ENCODE results near the gene KCND3.

KCND3 gene

DNA sequence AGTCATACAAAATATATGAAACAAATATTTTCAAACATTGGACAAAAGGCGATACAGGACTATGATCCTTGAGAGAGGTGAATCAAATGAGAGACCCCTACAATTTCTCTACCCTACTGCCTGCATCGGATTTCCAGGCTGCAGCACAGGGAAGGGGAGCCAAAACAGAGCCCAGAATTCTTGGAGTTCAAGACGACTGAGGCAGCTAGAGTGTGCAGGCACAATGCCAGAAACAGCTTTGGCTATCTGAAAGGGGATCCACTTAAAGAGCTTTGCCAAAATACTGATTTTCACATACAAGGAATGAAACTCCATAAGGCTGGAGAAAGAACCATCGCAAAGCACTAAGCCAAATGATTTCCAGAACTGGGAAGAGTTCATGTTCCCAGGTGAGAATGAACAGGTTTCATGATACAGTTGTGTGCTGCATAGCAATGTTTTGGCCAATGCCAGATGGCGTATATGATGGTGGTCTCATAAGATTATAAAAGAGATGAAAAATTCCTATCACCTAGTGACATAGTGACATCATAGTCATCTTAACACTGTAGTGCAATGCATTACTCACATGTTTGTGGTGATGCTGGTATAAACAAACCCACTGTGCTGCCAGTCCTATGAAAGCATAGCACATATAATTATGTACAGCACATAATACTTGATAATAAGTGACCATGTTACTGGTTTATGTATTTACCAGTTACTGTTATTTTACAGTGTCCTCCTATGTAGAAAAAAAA lies 77.5 kb downstream of the KCND3 start:
- no peak for DNase-seq (ENCODE audit: low spot score)

DNA sequence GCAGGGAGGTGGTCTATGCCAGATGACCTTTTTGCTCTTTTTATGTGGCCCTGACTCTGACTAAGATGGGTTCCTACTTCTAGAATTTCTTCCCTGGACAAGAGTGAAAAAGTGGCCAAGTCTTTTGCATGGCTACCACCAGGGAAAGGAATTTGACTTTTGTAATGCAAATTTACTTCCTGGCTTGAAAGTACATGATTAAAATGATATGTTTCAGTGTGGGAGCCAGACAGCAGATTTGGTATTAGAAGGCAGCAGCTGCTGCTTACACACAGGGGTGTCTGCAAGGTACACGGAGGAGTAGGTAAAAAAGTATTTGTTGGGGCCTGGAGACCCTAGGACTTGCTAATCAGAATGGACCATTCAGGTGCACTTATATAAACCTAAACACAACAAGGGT lies 78.4 kb downstream of the KCND3 start:
- no peak for DNase-seq (ENCODE audit: low spot score)

DNA sequence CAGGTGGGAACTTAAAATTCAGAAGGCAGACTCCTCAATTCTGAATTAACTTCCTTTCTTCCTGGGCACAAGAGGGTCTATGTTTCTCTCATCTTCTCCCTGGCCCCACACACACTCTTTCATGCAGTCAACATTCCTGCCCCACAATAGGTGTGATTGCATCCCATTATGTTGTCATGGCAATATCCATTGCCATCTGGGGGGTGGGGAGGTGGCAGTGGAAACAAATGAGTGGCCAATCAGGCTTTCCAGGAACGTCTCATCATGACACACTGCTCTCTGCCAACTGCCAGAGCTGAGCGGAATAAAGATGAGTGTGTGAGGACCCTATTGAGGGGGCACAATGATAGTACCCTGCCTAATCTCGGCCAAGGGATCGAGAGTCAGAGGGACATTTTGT lies 80.4 kb downstream of the KCND3 start:
- no peak for DNase-seq (ENCODE audit: low spot score)

DNA sequence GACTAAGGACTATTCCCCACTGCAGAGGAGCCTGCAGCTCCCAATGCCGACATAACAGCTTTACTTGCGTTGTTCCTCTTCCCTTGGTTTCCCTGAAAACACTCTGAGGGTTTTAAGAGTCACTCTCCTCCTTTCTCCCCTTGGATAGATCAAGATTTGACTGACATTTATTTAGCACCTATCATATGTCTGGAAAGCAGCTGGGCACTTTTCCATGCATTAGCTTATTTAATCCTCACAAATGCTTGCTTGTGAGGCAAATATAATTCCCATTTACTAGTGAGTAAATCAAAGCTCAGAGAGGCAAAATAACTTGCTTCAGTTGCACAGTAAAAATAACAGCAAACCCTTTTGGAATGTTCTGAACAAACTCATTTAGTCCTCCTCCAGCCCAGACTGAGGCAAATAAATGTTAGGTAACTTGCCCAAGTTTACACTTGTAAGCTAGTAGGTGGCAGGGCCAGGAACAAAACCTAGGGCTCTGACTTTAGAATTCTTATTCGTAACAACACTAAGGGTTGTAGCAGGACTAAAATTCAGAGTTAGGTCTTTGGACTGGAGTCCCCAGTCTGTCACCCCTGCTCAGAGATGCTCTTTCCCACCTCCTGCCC lies 81.4 kb downstream of the KCND3 start:
- DNase-seq (ENCODE audit: low spot score), result no peak

DNA sequence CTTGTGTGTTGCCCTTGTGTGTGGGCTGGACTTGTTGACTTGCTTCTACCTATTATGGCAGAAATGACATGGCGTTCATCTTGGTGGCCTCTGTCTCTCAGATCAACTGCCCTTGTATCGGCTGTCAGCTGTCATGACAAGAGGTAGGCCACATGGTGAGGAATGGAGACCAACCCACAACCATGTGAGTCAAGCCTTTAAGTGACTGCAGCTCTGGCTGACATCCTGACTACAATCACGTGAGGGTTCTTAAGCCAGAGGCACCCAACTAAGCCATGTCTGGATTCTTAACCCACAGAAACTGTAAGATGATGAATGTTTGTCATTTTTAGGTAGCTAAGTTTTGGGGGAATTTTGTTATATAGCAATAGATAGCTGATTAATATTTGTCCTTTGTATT lies 82.1 kb downstream of the KCND3 start:
- DNase-seq (ENCODE audit: low spot score), result no peak

DNA sequence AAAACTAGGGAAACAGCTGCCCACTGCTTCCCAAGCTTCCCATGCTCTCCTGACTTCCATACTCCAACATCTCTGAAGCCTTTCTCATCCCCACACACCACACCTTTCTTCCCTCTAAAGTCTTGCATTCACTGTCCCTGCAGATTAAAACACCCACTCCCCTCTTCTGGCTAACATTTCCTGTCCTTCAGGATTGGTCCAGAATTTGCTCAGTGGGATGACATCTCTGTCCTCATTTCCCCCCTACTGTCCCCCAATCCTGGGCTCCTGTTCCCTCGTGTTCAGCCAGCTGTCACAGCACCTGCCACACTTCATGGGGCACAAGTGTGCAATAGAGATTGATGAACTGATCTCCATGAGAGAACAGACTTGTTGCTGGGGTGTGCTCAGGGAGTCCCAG lies 82.7 kb downstream of the KCND3 start:
- DNase-seq (ENCODE audit: low spot score), result no peak

DNA sequence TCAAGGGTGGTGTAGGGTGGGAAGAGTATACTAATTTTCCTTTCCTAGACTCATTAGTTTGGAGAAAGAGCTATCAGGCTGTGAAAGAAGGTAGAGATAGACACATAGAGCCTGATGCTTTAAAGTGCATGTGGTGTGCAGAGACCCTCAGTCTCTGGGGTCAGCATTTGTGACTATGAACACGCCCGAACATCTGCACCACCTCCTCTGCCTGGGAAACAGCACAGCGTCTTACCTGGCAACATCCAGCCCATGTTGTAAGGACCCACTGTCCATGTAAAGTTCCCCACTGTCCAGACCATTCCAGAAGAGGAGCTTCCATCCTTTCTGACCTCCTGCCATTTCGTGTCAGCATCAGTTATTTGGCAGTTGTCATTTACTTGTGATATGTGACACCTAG lies 83.4 kb downstream of the KCND3 start:
- DNase-seq (ENCODE audit: low spot score), result no peak

DNA sequence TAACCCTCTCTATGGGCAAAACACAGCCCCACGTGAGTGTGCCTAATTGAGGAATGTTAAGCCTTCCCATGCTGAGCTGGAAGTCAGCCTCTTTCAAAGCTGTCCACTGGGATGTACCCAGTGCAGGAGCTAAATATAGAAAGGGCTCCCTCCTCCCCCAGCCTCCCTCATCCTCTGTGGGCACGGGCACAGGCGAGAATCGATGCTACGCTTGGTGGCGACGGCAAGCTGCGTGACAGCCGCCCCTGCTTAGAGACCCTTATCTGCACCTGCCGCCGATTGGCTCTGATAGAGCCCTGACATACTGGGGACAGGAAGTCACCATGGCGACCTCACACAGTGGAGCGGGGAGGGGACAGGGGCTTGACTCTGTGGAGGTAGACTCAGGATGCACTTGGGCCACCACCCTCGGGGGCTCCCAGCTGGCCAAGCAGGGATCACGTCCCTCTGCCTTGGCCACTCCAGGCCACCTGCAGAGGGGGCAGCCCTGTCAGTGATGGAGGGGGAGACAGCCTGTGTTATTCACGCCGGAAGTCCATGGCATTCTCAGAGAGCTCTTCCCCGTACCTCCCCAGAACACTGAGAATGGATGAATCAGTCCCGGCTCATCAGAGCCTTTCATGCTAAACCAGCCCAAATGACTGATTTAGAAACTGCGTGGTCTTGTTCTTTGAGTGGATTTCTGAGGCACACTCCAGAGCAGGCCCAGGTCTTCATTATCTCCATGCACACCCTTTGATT lies 84.8 kb downstream of the KCND3 start:
- DNase-seq (ENCODE audit: low spot score), result no peak

DNA sequence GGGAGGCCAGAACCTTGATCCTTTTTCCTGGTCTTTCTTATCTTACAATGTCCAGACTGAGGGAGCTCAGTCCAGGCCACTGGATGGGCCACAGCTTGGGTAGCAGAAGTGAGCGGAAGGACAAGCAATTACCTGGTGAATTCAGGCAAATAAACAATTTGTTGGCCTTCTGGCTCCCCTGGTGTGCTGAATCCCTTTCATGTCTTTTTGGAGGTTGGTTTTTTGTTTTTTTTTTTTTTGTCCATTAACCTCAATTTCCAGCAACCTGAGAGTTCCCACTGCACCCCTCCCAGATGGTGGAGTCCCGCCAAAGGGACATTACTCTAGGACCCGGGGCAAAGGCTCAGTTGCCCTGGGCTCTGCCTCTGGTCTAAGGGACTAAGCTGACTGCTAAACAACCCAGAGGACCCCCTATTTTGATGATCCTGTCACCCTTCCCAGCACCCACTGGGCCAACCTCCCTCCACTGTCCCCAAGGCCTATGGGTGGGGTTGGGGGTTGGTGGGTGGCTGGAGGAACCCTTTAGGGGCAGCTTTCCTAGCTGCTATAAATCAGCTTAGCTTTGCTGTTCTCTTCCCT lies 85.5 kb downstream of the KCND3 start:
- DNase-seq (ENCODE audit: low spot score), result no peak

DNA sequence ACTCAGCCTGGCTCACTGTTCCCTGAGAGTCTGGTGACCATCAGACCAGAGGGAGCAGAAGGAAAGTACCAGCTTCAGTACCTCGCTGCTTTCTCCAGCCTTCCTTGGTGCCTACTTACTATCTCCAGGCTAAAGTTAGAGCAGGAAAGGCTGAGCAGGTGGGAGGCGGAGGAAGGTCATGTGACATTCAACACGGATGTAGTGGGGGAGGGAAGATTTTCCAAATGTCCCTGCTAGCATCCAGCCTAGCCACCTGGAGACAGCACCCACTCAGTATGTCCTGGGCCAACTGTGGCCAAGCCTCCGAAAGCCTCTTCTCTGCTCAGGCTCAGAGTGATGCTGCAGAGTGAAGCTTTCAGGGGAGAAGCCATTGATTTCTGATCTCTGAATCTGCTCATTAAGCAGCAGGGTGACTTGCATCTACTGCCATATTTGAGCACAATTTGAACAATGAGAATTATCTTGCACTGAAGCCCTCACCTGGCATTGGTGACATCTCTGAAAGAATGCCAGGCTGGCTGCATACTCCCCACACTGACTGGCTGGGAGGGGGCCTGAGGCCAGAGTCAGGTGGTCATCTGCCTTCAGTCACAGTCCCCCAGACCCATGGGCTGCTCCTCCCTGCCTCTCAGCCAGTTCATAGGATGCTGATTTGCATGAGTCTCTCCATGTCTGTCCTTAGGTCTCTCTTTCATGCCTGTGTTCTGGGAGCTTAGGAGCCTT lies 86.2 kb downstream of the KCND3 start:
- DNase-seq (ENCODE audit: low spot score), result no peak

DNA sequence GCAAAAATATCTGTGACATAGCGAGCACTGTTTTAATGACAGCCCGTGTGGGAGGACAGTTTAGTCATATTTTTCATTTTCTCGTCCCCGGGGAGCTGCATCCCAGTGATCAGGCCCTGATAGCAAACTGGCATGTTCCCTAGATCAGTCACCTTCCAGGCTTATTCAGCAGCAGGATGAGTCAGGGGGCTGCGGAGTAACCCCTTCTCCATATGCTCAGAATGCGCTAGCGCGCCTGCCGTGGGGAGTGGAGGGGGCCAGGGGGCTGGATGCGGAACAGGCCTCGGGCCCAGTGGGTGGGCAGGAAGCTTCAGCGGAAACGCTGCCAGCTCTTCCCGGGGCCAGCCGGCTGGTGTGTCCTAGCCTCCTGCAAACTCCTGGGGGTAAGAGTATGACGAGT lies 94.0 kb downstream of the KCND3 start:
- no peak for DNase-seq (ENCODE audit: low spot score)

DNA sequence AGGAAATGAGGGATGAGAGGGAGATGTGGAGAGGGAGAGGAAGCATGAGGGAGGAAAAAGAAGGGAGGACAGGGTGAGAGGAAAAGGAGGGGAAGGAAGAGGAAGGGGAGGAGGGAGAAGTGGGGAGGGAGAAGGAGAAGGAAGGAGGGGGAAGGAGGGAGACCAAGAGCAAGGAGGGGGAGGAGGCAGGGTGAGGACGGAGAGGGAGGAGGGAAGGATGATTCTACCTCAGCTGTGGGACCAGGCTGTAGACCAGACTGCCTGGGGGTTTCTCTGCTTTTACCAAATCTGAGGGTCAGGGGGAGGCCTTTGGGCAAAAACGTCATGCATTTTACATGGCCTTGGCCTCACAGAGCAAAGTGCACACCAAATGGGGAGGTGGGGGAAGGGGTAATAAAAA lies 94.5 kb downstream of the KCND3 start:
- no peak for DNase-seq (ENCODE audit: low spot score)

DNA sequence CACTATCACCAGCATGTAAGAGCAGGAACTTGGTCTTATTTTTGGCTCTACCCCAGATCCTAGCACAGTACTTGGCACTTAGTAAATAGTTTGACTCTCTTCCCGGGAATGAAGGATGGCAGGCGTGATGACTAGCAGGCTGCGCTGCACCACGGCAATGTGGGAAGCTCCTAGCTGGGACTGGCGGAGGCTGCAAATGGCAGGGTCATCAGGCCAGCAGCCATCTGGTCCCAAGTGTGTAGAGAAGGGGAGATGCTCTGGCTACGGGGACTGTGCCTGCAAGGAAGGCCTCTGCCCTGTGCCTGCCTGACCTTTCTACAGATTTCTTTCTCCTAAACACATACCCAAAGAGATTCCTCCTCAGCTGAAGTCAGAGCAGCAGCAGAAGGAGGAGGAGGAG lies 95.0 kb downstream of the KCND3 start:
- no peak for DNase-seq (ENCODE audit: low spot score)

DNA sequence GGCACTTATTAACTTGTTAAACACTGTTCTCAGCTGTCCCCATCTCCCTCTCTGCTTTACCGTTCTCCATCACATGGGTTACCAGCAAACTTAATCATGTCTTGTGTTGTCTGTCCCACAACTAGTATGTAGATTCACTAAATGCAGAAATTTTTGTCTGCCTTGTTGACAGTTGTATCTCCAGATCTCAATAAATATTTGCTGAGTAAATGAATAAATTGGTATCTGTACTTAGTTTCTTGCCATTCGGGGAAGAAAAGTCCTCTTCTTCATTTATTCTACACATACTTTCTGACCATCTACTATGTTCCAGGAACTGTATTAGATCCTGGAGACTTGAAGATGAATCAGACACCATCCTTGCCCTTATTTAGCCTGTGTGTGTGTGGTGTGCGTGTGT lies 97.9 kb downstream of the KCND3 start:
- DNase-seq (ENCODE audit: low spot score), result no peak

DNA sequence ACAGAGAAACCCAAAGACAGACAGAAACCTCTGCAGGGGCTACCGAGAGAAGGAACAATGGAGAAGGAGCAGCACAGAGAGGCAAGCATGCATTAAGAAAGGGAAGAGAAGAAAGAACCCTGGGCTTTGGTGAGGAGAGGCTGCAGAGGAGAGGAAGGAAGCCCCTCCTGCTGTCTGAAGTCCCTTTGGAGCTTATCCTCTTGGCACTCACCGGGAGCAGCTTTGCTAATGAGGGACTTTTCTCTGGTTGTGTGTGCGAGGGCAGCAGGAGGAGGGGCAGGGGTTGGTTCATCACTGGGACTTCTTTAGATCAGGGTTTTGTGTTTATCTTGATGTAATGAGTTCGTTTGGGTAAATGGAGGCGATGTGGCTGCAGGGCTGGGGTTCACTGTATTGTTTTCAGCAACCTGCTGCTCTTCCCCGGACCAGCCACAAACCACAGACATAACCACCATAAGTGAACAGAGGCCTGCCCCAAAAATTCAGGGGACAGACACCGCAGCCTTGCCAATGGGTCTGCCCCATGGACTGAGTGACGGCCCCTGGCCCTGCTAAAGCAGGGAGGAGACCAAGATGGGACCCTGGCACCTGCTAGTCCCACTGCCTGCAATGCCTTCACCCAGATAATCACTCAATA lies 100.6 kb downstream of the KCND3 start:
- DNase-seq (ENCODE audit: low spot score), result no peak

DNA sequence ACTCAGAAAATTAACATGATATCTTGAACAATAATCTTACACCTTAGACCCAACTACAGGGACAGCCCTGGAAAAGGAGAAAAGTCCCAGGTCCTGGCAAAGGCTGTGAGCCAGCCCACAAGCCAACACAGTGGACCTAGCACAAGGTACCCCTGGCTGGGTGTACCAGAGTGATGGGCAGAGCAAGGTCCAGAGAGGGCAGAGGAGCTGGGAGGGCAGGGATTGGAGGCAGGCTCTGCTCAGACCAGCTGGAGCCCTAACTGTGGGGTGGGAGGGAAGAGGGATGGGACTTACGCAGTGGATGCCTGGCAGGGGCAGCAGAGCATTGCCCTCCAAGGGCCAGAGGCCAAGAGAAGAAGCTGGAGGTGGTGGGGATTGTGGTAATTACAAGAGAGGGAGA lies 101.6 kb downstream of the KCND3 start:
- no peak for DNase-seq (ENCODE audit: low spot score)

DNA sequence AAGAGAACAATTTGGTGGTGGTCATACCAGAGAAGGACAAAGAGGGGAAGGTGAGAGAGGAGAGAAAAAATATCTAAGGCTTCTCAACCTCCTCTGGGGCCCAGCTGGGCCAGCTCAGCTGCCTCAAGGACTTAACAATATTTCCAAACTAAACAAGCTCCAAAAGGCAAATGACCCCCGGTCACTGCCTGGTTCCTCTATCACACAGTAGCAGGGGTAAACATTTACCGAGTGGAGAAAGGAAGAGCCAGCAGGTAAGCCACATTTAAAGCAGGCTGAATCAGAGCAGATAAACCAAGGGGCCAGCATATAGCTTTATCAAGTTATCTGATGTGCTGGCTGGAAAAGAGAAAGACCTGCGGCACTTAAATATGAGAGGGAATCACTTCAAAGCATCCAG lies 102.1 kb downstream of the KCND3 start:
- DNase-seq (ENCODE audit: low spot score), result no peak

DNA sequence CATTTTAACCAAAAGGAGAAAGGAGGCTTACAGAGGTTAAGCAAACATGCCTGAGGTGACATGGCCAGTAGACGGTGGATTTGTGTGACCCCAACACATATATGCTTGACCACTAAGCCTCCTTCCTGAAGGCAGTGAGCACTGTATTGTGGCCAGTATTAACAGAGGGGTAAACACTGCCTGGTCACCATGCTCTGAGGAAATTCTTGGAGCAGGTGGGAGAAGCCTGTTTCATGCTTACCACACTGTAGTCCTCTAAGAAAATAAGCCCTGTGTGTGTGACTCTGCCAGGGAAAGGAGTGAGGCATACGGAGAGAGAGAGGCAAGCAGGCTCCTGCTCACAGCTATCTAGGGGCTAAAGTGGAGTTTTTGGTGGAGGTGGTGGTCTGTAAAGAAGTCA lies 102.7 kb downstream of the KCND3 start:
- no peak for DNase-seq (ENCODE audit: low spot score)

DNA sequence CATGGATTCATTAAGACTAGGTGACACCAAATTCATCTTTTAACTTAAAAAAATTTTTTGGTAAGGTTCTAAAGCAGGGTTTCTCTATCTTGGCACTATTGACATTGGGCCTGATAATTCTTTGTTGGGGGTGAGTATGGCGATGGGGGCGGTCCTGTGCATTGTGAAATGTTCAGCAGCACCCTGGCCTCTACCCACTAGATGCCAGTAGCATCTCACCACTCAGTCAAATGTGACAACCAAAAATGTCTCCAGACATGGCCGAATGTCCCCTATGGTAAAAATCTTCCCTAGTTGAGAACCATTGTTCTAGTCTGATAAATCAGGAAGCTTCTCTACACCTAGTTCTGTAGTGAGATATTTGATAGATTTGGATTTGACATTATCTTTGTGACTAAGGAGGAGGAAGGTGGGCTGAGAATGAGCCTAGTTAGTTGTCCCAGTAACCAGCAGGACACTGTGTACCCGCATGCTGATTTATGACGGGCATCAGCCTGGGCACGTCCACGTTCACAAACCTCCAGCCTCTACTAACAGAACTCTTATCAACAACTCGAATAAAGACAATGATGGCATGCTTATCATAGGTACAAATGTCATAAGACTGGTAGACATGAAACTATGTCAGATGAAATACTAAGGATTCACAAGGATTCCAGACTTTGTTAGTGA lies 104.6 kb downstream of the KCND3 start:
- no peak for DNase-seq (ENCODE audit: low spot score)

DNA sequence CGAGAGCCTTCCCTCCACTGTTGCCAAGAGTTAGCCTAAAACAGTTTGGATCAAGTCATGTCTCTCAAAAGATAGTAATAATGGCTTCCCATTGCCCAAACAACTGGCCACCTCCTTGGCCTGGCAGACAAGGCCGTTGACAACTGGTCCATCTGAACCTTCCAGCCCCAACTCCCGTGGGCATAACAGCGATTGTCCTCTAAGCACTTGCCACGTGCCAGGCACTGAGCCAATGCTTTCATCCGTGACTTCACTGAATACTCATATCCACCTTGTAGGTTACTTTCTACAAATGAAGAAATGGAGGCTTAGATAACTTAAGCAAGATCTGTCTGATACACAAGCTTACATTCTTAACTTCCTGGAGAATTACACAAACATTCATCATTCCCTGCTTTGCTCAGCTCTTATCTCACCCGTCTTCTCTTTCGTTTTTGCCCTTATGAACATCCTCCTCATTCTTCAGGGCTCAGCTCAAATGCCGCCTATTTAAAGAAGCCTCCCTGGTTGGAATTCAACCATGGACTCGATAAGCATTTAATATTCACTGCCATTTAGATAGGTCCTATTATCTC lies 106.4 kb downstream of the KCND3 start:
- no peak for DNase-seq (ENCODE audit: low spot score)

DNA sequence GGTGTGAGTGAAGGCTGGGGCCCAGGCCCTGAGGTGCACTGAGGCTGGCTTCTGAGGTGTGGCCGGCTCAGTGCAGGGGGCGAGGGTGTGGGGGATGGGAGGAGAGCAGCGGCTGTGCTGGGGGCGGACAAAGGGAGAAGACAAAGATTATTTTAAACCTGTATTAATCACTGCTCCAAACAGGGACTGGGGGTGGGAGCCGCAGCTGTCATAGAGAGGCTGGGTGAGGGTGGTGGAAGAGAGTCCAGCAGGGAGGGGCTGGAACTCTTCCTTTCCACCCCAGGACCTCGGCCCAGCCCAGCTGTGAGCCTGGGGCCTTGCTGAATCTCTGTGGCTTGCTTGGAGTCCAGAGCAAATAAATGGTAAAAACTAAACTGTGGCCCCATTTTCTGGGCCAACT lies 106.9 kb downstream of the KCND3 start:
- no peak for DNase-seq (ENCODE audit: low spot score)
